Lower lobe of right lung (tissue), 2 donors: ENCODE measurements around the gene COLEC12. TPM values are rescaled to one million over a fixed set of nuclear protein-coding genes. Genes with fewer than 3 reads are reported as not detected.

Source experiments
- ATAC-seq, 2 donors: fragments of 200-7000 bp; cut with Tn5 transposase; one replicate each; pipeline ENCODE4 v1.9.1; 2020 to 2022; ENCODE audit warnings: mild to moderate bottlenecking in 2 of 2, moderate library complexity in 2 of 2
- DNase-seq: peaks from one replicate; pipeline ENCODE4 v3.0.0-alpha.2; 2020
- H3K27ac ChIP-seq: fragments of 200-600 bp; one replicate; pipeline ENCODE4 v1.8.0; 2022
- H3K27me3 ChIP-seq: fragments of 200-600 bp; one replicate; pipeline ENCODE4 v1.8.0; 2022; ENCODE audit warnings: low read depth
- H3K36me3 ChIP-seq: fragments of 200-600 bp; one replicate; pipeline ENCODE4 v1.8.0; 2022; ENCODE audit warnings: mild to moderate bottlenecking
- H3K4me1 ChIP-seq: fragments of 200-600 bp; one replicate; pipeline ENCODE4 v1.8.0; 2022
- H3K4me3 ChIP-seq: fragments of 200-600 bp; one replicate; pipeline ENCODE4 v1.8.0; 2022; ENCODE audit warnings: mild to moderate bottlenecking
- H3K9me3 ChIP-seq: fragments of 200-600 bp; one replicate; pipeline ENCODE4 v1.8.0; 2022
- intact Hi-C: fragments of 100-400 bp; cut with DNase I; formaldehyde crosslinking; loops from one replicate; pipeline ENCODE4 v1.11.0; 2022
- total RNA-seq: library from RNA; stranded (reverse); fragmentation: NEBNext Ultra II Directional; extraction: Animal tissue kit (Norgen Biotek cat#: 25700); gene quantifications from one replicate; pipeline ENCODE4 v1.2.1, GENCODE V29; 2021
- TF ChIP-seq, protein P1 (sequence below): fragments of 200-600 bp; IDR thresholded peaks from one replicate; pipeline ENCODE4 v1.8.0; 2022; ENCODE audit warnings: antibody characterized with exemption, mild to moderate bottlenecking
- donor health status: DM: no; HTN: yes; CAD: no; lungs with severe emphysema.

The COLEC12 gene
- total RNA-seq, 1 donor from 2014 or later = 79.2 TPM

DNA sequence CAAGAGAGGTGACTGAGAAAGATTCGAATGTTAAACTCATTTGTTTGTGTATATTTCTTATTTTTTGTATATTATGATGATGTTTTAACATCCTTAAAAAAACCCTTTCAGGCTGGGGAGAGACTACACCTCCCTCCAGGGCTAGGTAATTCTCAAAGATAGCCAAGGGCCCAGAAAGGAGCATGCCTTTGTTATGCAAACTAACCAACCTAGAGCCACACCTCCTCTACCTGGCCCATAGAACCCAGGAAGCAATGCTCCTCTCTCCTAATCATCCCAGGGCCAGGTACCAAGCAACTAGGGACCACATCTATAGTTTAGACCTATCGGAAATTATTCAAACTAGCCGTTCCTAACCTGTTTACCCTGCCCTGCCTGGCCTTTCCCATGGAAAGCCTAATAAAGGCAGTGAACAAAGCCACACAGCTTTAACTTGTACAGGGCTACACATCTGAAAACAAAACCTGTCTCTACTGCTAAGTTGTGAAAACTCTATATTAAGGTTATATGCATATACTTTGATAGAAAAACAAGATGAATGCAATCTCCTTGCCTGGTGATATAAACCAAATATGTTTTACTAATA, 79.7 kb downstream of the COLEC12 start:
- H3K4me1 ChIP-seq = peaks cover 15% of the 10 kb centered on the region
- no peaks in the 10 kb centered on the region for H3K36me3 ChIP-seq
- H3K4me3 ChIP-seq = no peak overlapping the region
- intact Hi-C loops = no loop called here
- ATAC-seq = no peak
- no peak for DNase-seq
- no peaks in the 10 kb centered on the region for H3K9me3 ChIP-seq
- H3K27ac ChIP-seq = no peak overlapping the region
- H3K27me3 ChIP-seq = no peaks in the 10 kb centered on the region
- TF ChIP-seq, protein P1, sequence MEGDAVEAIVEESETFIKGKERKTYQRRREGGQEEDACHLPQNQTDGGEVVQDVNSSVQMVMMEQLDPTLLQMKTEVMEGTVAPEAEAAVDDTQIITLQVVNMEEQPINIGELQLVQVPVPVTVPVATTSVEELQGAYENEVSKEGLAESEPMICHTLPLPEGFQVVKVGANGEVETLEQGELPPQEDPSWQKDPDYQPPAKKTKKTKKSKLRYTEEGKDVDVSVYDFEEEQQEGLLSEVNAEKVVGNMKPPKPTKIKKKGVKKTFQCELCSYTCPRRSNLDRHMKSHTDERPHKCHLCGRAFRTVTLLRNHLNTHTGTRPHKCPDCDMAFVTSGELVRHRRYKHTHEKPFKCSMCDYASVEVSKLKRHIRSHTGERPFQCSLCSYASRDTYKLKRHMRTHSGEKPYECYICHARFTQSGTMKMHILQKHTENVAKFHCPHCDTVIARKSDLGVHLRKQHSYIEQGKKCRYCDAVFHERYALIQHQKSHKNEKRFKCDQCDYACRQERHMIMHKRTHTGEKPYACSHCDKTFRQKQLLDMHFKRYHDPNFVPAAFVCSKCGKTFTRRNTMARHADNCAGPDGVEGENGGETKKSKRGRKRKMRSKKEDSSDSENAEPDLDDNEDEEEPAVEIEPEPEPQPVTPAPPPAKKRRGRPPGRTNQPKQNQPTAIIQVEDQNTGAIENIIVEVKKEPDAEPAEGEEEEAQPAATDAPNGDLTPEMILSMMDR = no peak

GRCh38 chr18:419541-420175, 80.8 kb downstream of the COLEC12 start:
- intact Hi-C loops = no loop called here
- Histone ChIP-seq H3K27ac (no peak overlapping the region), H3K36me3 (no peaks in the 10 kb centered on the region), H3K4me3 (no peak overlapping the region), H3K27me3 (no peaks in the 10 kb centered on the region), H3K4me1 (peaks cover 23% of the 10 kb centered on the region), H3K9me3 (no peaks in the 10 kb centered on the region)
- DNase-seq (no peak), ATAC-seq (no peak)
- TF ChIP-seq, protein P1 = no peak

DNA sequence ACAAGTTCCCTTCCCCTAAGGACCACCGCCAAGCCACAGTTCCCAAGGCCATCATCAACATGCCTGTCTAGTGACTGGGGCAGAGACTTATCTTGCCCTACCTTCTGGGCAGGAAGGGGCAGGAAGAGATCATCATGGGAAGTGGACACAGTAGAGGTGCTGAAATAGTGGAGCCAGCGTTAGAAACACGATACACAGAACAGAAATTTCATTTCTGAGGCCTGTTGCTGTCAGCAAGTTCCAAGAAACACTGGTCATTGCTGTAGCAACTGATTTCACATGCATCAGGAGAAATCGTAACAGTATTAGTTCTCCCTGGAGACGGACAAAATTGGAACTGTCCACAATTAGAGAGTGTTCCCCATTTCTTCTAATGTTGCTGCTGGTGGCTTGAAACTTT, 83.0 kb downstream of the COLEC12 start:
- no peak overlapping the region for H3K4me3 ChIP-seq
- ATAC-seq = peak; percentile 70 to 75
- H3K36me3 ChIP-seq = no peaks in the 10 kb centered on the region
- TF ChIP-seq, protein P1 = no peak
- no peaks in the 10 kb centered on the region for H3K9me3 ChIP-seq
- no peak for DNase-seq
- no peak overlapping the region for H3K27ac ChIP-seq
- H3K27me3 ChIP-seq = no peaks in the 10 kb centered on the region
- peaks cover 27% of the 10 kb centered on the region for H3K4me1 ChIP-seq
- intact Hi-C loops = no loop called here

- Histone ChIP-seq H3K4me1 (peaks cover 27% of the 10 kb centered on the region), H3K36me3 (no peaks in the 10 kb centered on the region), H3K9me3 (no peaks in the 10 kb centered on the region), H3K4me3 (no peak overlapping the region), H3K27me3 (no peaks in the 10 kb centered on the region), H3K27ac (no peak overlapping the region)
- TF ChIP-seq, protein P1 = no peak
- intact Hi-C loops = no loop called here
- no peak for DNase-seq
- ATAC-seq = no peak
These were observed 83.6 kb downstream of the COLEC12 start for GRCh38 chr18:416930-417329.

- no peak for ATAC-seq
- Histone ChIP-seq H3K9me3 (no peaks in the 10 kb centered on the region), H3K27me3 (no peaks in the 10 kb centered on the region), H3K27ac (no peak overlapping the region), H3K36me3 (no peaks in the 10 kb centered on the region), H3K4me1 (peaks cover 21% of the 10 kb centered on the region), H3K4me3 (no peak overlapping the region)
- TF ChIP-seq, protein P1 = no peak
- DNase-seq = no peak
- intact Hi-C loops = no loop called here
These were observed 84.6 kb downstream of the COLEC12 start for GRCh38 chr18:415617-416612.
